ENCODE measurements around the gene LRRC8C. TPM values are rescaled to one million over a fixed set of nuclear protein-coding genes. Genes with fewer than 3 reads are reported as not detected.

Gene LRRC8C
- total and polyA plus RNA-seq, 2 of the 8 experiments (the other 6 are each of a cell fraction or from before 2014, with no cell fraction given) = 1.1 to 2.1 TPM

- Histone ChIP-seq H3K9me3 (ENCODE audit: insufficient read depth in 2 of 2, low read depth in 1 of 2, low read length in 1 of 2) (no peaks in the 10 kb centered on the region), H4K20me1 (replicated peaks in 1 of 2; ENCODE audit: control insufficient read depth in 1 of 2, insufficient read depth in 2 of 2, low read length in 2 of 2) (peaks cover 0 to under 1% of the 10 kb centered on the region in 2 experiments), H3K4me2 (ENCODE audit: insufficient read depth in 1 of 2, low read depth in 2 of 2, low read length in 2 of 2) (no peak overlapping the region), H3K23me2 (ENCODE audit: low read depth, low read length) (no peaks in the 10 kb centered on the region), H3K9ac (replicated peaks in 1 of 4; ENCODE audit: extremely low read depth in 1 of 4, low read depth in 3 of 4, low read length in 3 of 4) (no peak overlapping the region), H3K4me3 (ENCODE audit: extremely low read depth in 1 of 4, insufficient read depth in 2 of 4, low read depth in 3 of 4, low read length in 4 of 4) (no peak overlapping the region), H3K79me2 (ENCODE audit: control insufficient read depth in 1 of 2, insufficient read depth in 2 of 2, low read length in 2 of 2) (no peaks in the 10 kb centered on the region), H3K27ac (ENCODE audit: low read depth, low read length) (no peak overlapping the region), H3K4ac (replicated peaks; ENCODE audit: insufficient read length, low read depth, low read length) (no peak overlapping the region), H4K8ac (ENCODE audit: extremely low read depth, insufficient read depth, low read length) (no peak overlapping the region), H3K23ac (ENCODE audit: insufficient read length) (no peak overlapping the region), H3K79me1 (ENCODE audit: low read depth, low read length) (no peaks in the 10 kb centered on the region), H3K14ac (ENCODE audit: insufficient read length) (no peak overlapping the region), H2BK20ac (ENCODE audit: low read length) (no peak overlapping the region), H4K91ac (replicated peaks; ENCODE audit: insufficient read length, low read length) (no peak overlapping the region), H3K56ac (replicated peaks; ENCODE audit: insufficient read length, low read depth, low read length) (no peak overlapping the region), H3K27me3 (replicated peaks in 1 of 4; ENCODE audit: control insufficient read depth in 3 of 4, extremely low read depth in 1 of 4, insufficient read depth in 3 of 4, low read length in 3 of 4) (no peaks in the 10 kb centered on the region), H2AFZ (ENCODE audit: low read length) (no peak overlapping the region), H2BK15ac (ENCODE audit: low read length) (no peak overlapping the region), H4K5ac (ENCODE audit: insufficient read length, low read depth, low read length) (no peak overlapping the region), H3K18ac (ENCODE audit: extremely low read depth, low read length) (no peak overlapping the region), H3K4me1 (replicated peaks in 1 of 4; ENCODE audit: control insufficient read depth in 3 of 4, insufficient read depth in 4 of 4, low read length in 3 of 4) (no peaks in the 10 kb centered on the region), H2BK12ac (ENCODE audit: low read depth, low read length) (no peak overlapping the region), H3K36me3 (ENCODE audit: control insufficient read depth in 2 of 4, insufficient read depth in 4 of 4, low read length in 3 of 4) (no peaks in the 10 kb centered on the region), H2BK5ac (ENCODE audit: low read depth, low read length) (no peak overlapping the region), H2BK120ac (replicated peaks; ENCODE audit: low read depth, low read length) (no peak overlapping the region), H2AK5ac (ENCODE audit: low read depth, low read length) (no peak overlapping the region)
- ChIA-PET CTCF (ENCODE audit: partially characterized antibody) (no interaction called here), POLR2A (ENCODE audit: partially characterized antibody) (no interaction called here)
- DNase-seq (ENCODE audit: low read depth in 1 of 2, low spot score in 2 of 2) (no peak), FAIRE-seq (no peak)
- WGBS, 2 experiments (ENCODE audit: extremely low coverage in 1 of 2, insufficient coverage in 1 of 2, insufficient read length in 1 of 2, insufficient replicate concordance in 2 of 2, low coverage in 1 of 2, low lambda C conversion rate in 2 of 2, missing lambda C conversion rate in 1 of 2) = 95% methylated on average over 5 of the region's 5 CpGs; no CpG with 5 or more reads in 1 of the 2 experiments
- TF ChIP-seq POLR2A (IDR thresholded peaks at IDR 0.05; ENCODE audit: control extremely low read depth in 1 of 2, low read depth in 2 of 2, low read length in 2 of 2) = no peak
- no peak for TF ChIP-seq HDAC6 (IDR thresholded peaks at IDR 0.05; ENCODE audit: low read depth, low read length)
- TF ChIP-seq TAF1 (IDR thresholded peaks at IDR 0.05; ENCODE audit: low read depth, low read length) = no peak
- TF ChIP-seq MAFK (IDR thresholded peaks at IDR 0.05; ENCODE audit: low read depth, low read length) = no peak
- no peak for TF ChIP-seq CEBPB (IDR thresholded peaks at IDR 0.05; ENCODE audit: low read depth, low read length)
Observed at GRCh38 chr1:89686520-89686919, 53.6 kb downstream of the LRRC8C start.

All from H1 (cell line).